GM12801 (cell line): ENCODE results near the gene NRG2.

ENCODE experiments used
- TF ChIP-seq, protein P1 (sequence below): IDR thresholded peaks from one replicate; pipeline ENCODE4 v1.5.1; 2011; ENCODE audit warnings: control low read depth; ENCODE audit not compliant: insufficient read length; ENCODE audit errors: extremely low read depth

Gene NRG2

GRCh38 chr5:139822553-139823425, 220.3 kb downstream of the NRG2 start:
- TF ChIP-seq, protein P1, sequence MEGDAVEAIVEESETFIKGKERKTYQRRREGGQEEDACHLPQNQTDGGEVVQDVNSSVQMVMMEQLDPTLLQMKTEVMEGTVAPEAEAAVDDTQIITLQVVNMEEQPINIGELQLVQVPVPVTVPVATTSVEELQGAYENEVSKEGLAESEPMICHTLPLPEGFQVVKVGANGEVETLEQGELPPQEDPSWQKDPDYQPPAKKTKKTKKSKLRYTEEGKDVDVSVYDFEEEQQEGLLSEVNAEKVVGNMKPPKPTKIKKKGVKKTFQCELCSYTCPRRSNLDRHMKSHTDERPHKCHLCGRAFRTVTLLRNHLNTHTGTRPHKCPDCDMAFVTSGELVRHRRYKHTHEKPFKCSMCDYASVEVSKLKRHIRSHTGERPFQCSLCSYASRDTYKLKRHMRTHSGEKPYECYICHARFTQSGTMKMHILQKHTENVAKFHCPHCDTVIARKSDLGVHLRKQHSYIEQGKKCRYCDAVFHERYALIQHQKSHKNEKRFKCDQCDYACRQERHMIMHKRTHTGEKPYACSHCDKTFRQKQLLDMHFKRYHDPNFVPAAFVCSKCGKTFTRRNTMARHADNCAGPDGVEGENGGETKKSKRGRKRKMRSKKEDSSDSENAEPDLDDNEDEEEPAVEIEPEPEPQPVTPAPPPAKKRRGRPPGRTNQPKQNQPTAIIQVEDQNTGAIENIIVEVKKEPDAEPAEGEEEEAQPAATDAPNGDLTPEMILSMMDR, result no peak

DNA sequence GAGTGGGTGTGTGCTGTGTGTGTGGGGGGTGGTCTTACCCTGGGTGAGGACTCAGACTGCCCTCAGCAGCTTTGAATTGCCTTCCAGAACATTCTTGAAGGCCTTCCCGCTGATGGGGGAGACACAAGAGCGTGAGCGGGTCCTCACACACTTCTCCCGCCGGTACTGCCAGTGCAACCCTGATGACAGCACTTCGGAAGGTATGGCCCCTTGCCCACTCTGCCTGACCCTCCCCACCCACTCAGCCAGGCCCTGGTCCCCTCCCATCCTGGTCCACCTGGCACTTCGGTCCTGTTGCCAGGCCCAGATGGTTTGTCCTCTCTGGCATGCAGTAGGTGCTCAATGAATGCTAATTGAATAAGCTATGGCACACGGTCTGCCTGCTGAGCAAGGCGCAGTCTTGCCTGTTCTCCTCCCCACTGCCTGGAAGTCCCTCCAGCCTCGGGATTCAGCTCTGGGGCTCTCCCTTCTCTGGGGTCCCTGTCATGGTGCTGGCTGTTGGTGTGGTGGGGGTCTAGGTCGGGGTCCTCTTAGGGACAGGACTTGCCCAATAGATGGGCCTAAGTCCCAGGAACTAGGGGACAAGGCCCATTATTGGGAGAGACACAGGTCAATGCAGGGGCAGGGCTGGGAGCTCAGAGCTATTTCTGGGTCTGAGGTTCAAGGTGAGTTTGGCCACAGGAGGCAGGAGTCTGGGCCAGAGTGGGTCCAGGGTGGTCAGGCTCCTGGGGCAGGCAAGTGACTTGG, 221.1 kb downstream of the NRG2 start:
- TF ChIP-seq, protein P1, result no peak

- TF ChIP-seq, protein P1, result no peak
Measured at GRCh38 chr5:139820606-139821005, 222.5 kb downstream of the NRG2 start.

- TF ChIP-seq, protein P1, result no peak
Measured at GRCh38 chr5:139820130-139820529, 223.0 kb downstream of the NRG2 start.

- TF ChIP-seq, protein P1, result no peak
Measured at GRCh38 chr5:139817970-139818369, 225.1 kb downstream of the NRG2 start.

- TF ChIP-seq, protein P1, result no peak
Measured at GRCh38 chr5:139817362-139817761, 225.7 kb downstream of the NRG2 start.

GRCh38 chr5:139816566-139816965, 226.5 kb downstream of the NRG2 start:
- TF ChIP-seq, protein P1, result no peak
